Uterus (tissue), 4 donors: ENCODE data around the gene CCNYL1. TPM values are rescaled to one million over a fixed set of nuclear protein-coding genes. Genes with fewer than 3 reads are reported as not detected.

ENCODE experiments used
- DNase-seq, 2 donors: peaks; one replicate each; pipeline ENCODE4 v3.0.0-alpha.2; 2019 to 2020
- H3K27ac ChIP-seq, 2 donors: fragments of 200-600 bp; sonication (generic); 1 replicate in 1 of 2; 2 replicates in 1 of 2; pipeline ENCODE4 v1.5.1; 2016 to 2018
- H3K27me3 ChIP-seq, 2 donors: fragments of 200-600 bp; sonication (generic); one replicate each; pipeline ENCODE4 v1.5.1; 2018 to 2019; ENCODE audit warnings: control low read depth in 1 of 2
- H3K36me3 ChIP-seq, 2 donors: fragments of 200-600 bp; sonication (generic); one replicate each; pipeline ENCODE4 v1.5.1; 2019; ENCODE audit warnings: control low read depth in 1 of 2
- H3K4me1 ChIP-seq, 2 donors: fragments of 200-600 bp; sonication (generic); one replicate each; pipeline ENCODE4 v1.5.1; 2018 to 2019; ENCODE audit warnings: control low read depth in 1 of 2
- H3K4me3 ChIP-seq, 2 donors: fragments of 200-600 bp; sonication (generic); 1 replicate in 1 of 2; 2 replicates in 1 of 2; pipeline ENCODE4 v1.5.1; 2018 to 2019; ENCODE audit warnings: mild to moderate bottlenecking in 1 of 2
- H3K9me3 ChIP-seq, 2 donors: fragments of 200-600 bp; sonication (generic); one replicate each; pipeline ENCODE4 v1.5.1; 2019; ENCODE audit warnings: control low read depth in 1 of 2
- CTCF ChIP-seq, 4 experiments: fragments of 200-600 bp in 2 of 4; fragments of 450-650 bp in 2 of 4; sonication (generic) in 2 of 4; IDR thresholded peaks; one replicate each; pipeline ENCODE4 v1.5.1; 2016 to 2019; ENCODE audit warnings: antibody characterized with exemption in 4 of 4, mild to moderate bottlenecking in 2 of 4, moderate library complexity in 1 of 4
- POLR2A ChIP-seq, 2 donors: fragments of 450-650 bp; IDR thresholded peaks; one replicate each; pipeline ENCODE4 v1.6.1; 2016; ENCODE audit warnings: antibody characterized with exemption in 2 of 2, mild to moderate bottlenecking in 1 of 2, moderate library complexity in 1 of 2
- intact Hi-C: fragments of 100-400 bp; cut with DNase I; formaldehyde crosslinking; loops from one replicate; pipeline ENCODE4 v1.15.1; 2023; ENCODE audit warnings: low total_unique reads
- total RNA-seq, 4 donors: library from RNA; depleted of rRNA in 3 of 4; stranded (reverse); fragments of >200 nt in 3 of 4; gene quantifications; one replicate each; pipeline versions ENCODE4 v1.1.0 to v1.2.4, GENCODE V29; 2014 to 2023
- donor health status: DM: yes; HTN: yes; CAD: no.

Gene CCNYL1
- total RNA-seq, 4 donors from 2014 or later: 4.1 to 32.6 (median 15.7) TPM

GRCh38 chr2:207697411-207697810 lies 14.0 kb upstream of the CCNYL1 start:
- no peak overlapping the region for H3K4me3 ChIP-seq

GRCh38 chr2:207698301-207698700 lies 13.1 kb upstream of the CCNYL1 start:
- intact Hi-C loops: no loop called here
- TF ChIP-seq CTCF (IDR thresholded peaks at IDR 0.05) (no peak), POLR2A (IDR thresholded peaks at IDR 0.05) (no peak)

More at GRCh38 chr2:207697411-207697810, 14.0 kb upstream of the CCNYL1 start:
- DNase-seq: no peak
- TF ChIP-seq POLR2A (IDR thresholded peaks at IDR 0.05): no peak
- no peak for TF ChIP-seq CTCF (IDR thresholded peaks at IDR 0.05)
- intact Hi-C loops: no loop called here
- no peaks in the 10 kb centered on the region for H3K27me3 ChIP-seq
- H3K36me3 ChIP-seq: no peaks in the 10 kb centered on the region
- no peaks in the 10 kb centered on the region for H3K4me1 ChIP-seq
- no peak overlapping the region for H3K27ac ChIP-seq
- H3K9me3 ChIP-seq: no peaks in the 10 kb centered on the region

GRCh38 chr2:207704078-207704477 lies 7.4 kb upstream of the CCNYL1 start:
- intact Hi-C loops: no loop called here
- TF ChIP-seq CTCF (IDR thresholded peaks at IDR 0.05): no peak
- no peak for TF ChIP-seq POLR2A (IDR thresholded peaks at IDR 0.05)
- H3K4me1 ChIP-seq: no peaks in the 10 kb centered on the region

More at GRCh38 chr2:207698301-207698700, 13.1 kb upstream of the CCNYL1 start:
- no peaks in the 10 kb centered on the region for H3K4me1 ChIP-seq
- DNase-seq: no peak
- H3K27me3 ChIP-seq: no peaks in the 10 kb centered on the region
- no peak overlapping the region for H3K4me3 ChIP-seq
- H3K36me3 ChIP-seq: no peaks in the 10 kb centered on the region
- no peak overlapping the region for H3K27ac ChIP-seq
- no peaks in the 10 kb centered on the region for H3K9me3 ChIP-seq

GRCh38 chr2:207704671-207705070 lies 6.8 kb upstream of the CCNYL1 start:
- Histone ChIP-seq H3K27me3 (no peaks in the 10 kb centered on the region), H3K4me3 (no peak overlapping the region), H3K9me3 (no peaks in the 10 kb centered on the region), H3K4me1 (no peaks in the 10 kb centered on the region), H3K36me3 (no peaks in the 10 kb centered on the region), H3K27ac (no peak overlapping the region)
- no peak for TF ChIP-seq CTCF (IDR thresholded peaks at IDR 0.05)
- TF ChIP-seq POLR2A (IDR thresholded peaks at IDR 0.05): no peak
- intact Hi-C loops: no loop called here
- DNase-seq: no peak

More at GRCh38 chr2:207704078-207704477, 7.4 kb upstream of the CCNYL1 start:
- Histone ChIP-seq H3K27ac (no peak overlapping the region), H3K4me3 (no peak overlapping the region), H3K27me3 (no peaks in the 10 kb centered on the region), H3K36me3 (no peaks in the 10 kb centered on the region), H3K9me3 (no peaks in the 10 kb centered on the region)
- no peak for DNase-seq

- Histone ChIP-seq H3K4me1 (no peaks in the 10 kb centered on the region), H3K9me3 (no peaks in the 10 kb centered on the region), H3K27ac (no peak overlapping the region), H3K36me3 (no peaks in the 10 kb centered on the region), H3K4me3 (no peak overlapping the region), H3K27me3 (no peaks in the 10 kb centered on the region)
- intact Hi-C loops: no loop called here
- TF ChIP-seq CTCF (IDR thresholded peaks at IDR 0.05) (no peak), POLR2A (IDR thresholded peaks at IDR 0.05) (no peak)
- no peak for DNase-seq
These were observed 4.2 kb upstream of the CCNYL1 start for GRCh38 chr2:207706936-207707860.
